Measurements from ENCODE around the gene RPS24.

- TF ChIP-seq CTCF (IDR thresholded peaks at IDR 0.05), result no peak
- no peak for TF ChIP-seq POLR2A (IDR thresholded peaks at IDR 0.05; ENCODE audit: low read depth)
- no peak for TF ChIP-seq POLR2AphosphoS5 (IDR thresholded peaks at IDR 0.05)
Observed at GRCh38 chr10:78015546-78015945, 18.1 kb upstream of the RPS24 start.
